NCI-H69 (cell line): Measurements from ENCODE around the gene UNC93B1.
A peak's percentile ranks its signal among the peaks of the same experiment; 100 is the strongest.

Source experiments
- DNase-seq: peaks from one replicate; lab custom pipeline; 2025; lab: John Stamatoyannopoulos, UW

The UNC93B1 gene

DNA sequence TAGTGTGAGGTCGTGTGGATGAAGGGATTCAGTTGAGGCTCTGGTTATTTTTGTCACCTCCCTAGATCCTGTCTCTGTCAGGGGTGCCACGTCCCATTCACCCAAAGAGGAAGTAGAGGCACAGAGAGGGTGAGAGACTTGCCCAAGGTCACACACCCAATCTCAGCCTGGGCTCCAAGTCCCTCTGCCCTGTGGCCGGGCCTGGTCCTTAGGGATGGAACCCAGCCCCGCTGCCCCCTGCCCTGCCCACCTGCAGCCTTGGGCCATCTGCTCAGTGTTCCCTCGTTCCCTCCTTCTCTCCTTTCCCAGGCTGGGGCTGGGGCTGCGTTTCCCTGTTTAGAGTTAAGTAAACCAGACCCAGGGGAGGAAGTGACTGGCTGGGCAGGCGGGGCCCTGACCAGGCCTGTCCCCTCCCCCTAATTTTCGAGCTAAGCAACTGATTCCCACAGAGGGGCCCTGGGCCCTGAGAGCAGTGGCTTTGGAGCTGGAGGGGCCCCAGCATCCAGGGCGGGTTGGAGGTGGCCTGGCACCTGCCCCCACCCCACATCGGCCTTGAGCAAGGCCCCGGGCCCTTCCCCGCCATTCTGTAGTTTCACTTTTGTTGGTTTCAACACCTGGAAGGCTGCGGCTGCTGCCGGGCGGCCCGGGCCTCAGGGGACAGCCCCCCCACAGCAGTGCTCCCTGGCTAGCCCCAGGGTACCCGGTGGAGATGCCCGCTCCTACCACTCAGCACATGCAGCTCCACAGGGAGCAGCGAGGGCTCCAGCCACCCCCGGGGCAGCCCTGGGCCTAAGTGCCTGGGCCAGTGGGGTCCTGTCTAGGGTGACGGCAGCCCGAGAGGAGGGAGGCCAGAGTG, 36.4 kb upstream of the UNC93B1 start:
- DNase-seq: peak; percentile 73

DNA sequence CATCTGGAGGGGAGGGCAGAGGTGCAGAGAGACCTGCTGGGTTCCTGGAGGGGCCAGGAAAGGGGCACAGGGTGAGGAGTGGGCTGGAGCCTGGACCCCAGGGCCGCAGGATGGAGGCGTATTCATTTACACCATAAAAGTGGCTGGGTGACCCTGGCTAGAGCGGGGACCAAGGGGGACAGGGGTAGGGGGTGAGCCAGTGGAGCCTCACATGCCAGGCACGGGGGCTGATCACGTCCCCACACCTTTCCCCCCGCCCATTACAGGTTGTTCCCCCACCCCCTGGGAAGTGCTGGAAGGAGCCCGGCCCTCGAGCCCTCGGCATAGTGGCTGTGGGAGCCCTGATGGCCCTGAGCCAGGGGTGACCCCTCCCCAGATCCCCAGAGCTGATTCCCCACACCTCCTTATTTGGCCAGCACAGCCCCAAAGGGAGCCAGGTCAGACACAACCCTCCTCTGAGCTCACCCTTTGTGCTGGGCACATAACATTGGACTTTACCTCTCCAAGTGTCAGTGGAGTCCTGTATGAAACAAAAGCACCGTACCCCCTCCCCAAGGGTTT, 35.7 kb upstream of the UNC93B1 start:
- no peak for DNase-seq

DNA sequence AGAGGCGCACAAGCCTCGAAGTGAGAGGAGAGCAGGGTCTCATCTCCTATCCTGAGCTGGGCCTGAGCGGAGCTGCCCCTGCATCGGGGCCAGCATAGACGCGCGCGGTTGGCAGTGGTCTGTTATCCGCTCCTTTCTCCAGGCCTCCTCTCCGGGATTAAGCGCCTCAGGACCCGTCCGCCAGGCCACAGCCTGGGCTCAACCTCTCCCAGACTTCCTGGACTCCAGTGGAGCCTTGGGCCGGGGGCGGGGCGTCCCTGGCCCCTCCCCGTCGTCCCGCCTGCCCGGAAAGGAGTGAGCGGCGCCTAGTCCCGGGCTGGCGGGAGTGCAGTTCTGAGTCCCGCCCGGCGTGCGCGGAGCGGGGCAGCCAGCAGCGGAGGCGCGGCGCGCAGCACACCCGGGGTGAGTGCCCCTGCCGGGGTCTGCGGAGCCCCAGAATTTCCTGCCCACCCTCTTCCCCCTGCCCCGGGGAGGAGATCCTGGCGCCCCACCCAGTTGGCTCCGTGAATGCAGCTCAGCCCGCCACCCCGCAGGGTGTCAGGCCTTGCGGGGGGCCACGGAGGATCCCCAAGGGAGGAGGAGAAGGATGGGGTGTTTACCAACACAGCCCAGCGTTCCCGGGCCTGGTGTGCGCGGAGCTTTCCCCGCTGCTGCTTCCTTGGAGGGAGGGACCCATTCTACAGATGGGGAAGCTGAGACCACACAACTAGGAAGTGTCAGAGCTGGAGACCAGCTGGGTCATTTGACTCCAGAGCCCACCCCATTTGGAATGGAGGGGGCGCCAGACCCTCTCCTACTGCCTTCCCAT, 35.0 kb upstream of the UNC93B1 start, which contains the start of gene TCIRG1:
Gene TCIRG1 (plus strand): TSS at position 308 of the 808 bp plus-strand sequence. CDS start 2,247 bp downstream, outside the sequence.
- peak; percentile 74 for DNase-seq

DNA sequence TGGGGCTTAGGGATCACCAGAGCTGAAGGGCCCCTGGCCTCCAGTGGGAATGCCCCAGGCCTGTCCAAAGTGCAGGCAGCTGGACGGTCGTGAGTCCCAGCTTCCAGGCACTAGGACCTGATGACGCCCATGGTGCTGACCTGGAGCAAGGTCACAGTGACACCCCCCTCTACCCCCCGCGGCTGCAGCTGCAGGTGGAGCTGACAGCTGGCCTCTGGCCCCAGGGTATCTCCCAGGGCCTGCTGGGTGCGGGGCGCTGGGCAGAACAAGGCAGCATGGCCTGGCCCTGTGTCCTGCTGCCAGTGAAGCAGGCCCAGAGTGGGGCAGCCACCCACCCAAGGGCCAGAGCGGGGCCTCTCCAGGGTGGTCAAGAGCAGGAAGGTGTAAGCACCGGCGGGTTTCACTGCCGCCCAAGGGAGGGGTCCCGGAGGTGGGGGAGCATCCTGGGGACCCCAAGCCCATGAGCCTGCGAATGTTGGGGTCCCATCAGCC, 34.4 kb upstream of the UNC93B1 start:
- peak; percentile 45 for DNase-seq

DNA sequence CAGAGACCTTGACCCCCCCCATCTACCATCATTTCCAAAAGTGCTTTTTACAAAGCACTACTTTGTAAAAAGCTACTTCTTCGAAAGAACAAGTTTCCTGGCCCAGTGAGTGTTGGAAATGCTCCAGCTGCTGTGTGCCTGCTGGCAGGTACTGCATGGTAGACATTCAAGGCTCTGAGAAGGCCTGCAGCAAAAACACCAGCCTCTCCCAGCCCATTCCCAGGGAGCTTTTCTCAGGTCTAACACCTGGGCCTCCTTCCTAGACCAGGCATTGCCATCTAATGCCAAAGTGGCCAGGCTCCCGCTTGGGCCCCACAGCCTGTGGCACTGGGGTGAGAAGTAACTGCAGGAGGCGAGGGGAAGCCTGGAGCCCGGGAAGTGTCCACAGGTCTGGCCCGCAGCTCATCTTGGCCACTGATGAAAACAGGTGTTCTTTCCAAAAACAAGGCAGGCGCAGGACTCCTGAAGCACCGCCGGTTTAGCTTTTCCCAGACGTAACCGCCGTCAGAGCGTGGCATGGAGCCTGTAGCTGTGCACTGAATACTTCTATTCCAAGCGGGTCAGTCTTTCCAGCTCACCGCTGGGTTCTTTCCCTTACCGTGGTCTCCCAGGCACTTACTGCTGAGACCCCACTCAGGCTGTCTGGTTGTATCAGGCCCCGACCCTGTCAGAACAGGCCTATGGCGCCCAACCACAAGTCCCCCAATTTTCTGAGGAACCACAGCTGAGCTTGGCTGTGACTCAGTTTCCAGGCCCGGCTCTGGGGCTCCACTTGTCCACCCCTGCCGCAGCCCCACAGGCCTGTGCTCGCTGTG, 33.7 kb upstream of the UNC93B1 start:
- peak; percentile 24 for DNase-seq

DNA sequence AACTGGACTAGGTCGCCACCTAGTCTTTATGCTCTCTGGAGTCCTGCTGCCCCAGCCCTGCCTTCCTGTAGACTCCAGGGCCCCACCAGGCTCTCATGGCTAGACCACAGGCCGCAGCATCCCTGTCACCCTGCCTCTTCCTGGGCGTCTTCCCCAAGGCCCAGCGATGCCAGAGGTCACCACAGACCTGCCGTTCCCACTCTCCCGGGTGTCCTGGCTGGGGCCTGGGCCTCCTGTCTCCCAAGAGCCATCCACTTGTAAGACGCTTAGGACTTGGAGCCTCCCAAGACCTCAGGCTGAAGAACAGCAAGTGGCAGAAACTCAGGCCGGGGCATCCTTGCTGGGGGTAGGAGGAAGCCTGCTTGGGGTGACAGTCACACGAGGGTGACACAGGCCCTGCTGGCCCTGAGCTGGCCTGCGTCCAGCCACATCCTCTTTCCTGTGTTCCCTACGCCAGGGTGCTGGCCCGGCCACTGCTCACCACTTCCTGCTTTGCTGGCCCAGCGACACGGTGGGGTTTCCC, 32.9 kb upstream of the UNC93B1 start:
- DNase-seq: no peak

DNA sequence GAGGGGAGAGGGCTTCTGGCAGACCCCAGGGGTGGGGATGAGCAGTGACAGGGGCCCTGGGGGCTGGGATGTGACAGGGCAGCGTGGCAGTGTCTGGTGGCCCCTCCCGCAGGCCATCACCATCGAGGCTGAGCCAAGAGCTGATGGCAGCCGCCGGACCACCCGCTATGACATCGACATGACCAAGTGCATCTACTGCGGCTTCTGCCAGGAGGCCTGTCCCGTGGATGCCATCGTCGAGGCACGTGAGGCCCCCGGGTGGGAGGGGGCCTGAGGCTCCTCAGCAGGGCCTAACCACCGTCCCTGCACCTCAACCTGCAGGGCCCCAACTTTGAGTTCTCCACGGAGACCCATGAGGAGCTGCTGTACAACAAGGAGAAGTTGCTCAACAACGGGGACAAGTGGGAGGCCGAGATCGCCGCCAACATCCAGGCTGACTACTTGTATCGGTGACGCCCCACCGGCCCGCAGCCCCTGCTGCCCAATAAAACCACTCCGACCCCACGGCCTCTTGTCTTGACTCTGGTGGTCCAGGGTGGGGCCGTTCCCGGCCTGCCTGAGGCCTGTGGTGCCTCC, 32.3 kb upstream of the UNC93B1 start:
- no peak for DNase-seq

DNA sequence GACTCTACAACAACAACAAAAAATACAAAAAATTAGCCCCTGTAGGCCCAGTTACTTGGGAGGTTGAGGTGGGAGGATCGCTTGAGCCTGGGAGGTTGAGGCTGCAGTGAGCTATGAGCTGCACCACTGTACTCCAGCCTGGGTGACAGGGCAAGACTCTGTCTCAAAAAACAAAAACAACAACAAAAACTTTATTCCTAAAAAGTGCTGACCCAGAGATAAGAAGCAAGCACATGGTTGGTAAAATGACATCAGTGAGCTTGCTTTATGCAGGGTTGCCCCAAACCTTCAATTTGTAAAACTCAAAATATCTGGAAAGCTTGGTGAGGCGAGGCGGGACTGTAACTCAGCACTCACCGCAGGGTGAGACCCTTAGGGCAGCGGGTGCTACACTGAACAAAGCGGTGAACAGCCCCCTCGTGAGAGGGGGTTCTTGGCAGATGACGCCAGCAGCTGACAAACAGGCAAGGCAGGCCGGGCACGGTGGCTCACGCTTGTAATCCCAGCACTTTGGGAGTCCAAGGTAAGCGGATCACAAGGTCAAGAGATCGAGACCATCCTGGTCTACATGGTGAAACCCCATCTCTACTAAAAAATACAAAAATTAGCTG, 31.5 kb upstream of the UNC93B1 start:
- no peak for DNase-seq

DNA sequence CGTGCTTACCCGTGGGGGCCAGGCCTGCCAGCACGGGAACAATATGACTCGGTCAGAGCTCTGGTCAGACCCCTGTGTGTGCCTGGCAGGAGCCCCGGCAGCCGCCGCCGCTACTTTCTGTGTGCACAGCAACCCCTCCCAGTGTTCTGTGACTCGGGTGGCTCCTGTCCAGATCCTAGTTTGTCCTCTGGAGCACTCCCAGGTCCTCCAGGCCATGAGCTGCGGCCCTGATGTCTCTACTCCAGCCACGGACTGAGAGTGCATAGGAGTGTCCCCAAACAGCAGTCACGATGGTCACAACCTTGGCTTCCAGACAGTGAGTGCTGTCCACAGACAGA, 29.8 kb upstream of the UNC93B1 start:
- DNase-seq: no peak

DNA sequence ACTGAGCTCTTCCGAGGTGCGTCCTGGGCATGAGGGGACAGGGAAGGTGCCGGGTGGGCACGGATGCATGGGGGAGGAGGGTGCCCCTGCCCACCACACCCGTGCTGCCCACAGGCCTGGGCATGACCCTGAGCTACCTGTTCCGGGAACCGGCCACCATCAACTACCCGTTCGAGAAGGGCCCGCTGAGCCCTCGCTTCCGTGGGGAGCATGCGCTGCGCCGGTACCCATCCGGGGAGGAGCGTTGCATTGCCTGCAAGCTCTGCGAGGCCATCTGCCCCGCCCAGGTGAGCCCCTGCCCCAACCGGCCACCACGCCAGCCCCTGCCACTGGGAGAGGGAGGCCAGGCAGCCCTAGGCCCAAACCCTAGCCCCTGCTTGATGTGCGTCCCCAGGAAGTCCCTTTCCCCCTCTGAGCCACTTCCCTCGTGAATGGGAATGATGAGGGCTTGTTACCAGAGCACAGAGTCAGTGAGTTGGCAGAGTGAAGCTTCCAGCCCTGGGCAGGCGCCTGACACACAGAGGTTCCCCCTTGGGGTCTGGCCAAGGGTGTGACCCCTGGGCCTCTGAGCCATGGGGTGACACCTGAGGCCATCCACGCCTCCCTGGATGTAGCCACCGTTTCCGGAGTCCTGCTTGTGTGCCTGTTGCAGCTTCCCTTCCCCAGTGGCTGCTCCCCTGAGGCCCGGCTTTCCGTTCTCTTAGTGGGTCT, 29.3 kb upstream of the UNC93B1 start:
- no peak for DNase-seq

DNA sequence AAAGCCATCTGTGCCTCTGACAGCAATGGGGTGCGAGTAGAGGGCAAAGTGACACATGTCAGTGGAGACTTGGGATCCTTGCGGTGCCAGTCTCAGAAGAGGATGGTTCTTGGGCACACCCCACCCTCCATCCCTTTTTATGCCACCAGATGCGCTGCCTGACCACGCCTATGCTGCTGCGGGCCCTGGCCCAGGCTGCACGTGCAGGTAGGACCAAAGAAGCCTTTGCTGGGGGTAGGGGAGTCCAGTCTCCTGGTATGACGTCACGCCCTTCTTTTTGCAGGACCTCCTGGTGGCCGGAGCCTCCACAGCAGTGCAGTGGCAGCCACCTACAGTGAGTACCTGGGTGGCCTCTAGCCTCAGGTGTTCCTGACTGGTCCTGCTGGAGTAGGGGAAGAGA, 28.1 kb upstream of the UNC93B1 start:
- DNase-seq: no peak

DNA sequence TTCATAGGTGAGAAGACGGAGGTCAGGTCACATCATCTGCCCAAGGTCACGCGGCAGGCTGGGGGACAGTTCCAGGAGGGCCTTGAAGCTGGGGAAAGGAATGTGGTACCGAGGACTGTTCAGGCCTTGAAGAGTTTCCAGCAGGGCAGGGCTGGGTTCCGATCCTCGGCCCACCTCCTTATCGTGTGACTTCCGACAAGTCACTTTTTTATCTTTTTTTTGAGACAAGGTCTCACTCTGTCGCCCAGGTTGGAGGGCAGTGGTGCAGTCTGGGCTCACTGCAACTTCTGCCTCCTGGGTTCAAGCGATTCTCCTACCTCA, 27.2 kb upstream of the UNC93B1 start:
- no peak for DNase-seq

DNA sequence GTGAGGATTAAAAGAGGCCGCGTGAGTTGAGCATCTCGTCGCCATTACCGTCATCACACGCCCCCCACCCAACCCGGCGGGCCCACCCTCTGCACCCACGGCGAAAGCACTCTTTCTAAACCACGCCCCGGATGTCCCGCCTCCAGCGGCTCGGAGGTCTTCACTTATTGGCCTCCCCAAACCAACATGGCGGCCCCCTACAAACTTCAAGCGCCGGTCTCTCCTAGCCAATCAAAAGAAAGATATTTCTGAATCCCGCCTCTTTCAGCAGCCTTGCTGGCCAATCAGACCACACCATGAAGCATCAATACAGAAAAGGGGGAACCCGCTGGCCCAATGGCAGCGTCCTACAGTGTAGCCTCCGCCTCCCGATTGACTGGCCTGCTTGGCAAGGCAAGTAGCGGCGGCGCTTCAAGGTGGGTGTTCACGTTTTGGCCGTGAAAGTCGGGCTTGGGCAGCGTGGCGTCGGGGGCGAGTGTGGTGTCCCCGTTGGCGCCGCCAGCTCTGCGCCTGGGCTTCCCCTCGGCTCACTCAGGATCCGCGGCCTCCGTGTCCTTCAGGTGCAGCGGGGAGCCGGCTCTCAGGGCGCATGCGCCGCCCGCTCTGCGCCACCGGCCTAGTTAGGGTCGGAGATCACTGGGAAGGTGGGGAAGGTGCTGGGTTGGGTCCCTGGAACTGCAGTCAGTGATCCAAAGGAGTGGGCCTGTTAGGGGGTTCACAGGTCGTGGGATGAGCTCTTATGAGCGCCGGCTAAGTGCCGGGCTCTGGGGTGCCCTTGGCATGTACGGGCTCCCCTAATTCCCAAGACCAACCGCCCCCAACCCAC, 26.6 kb upstream of the UNC93B1 start, which contains the start of gene NDUFS8:
Gene NDUFS8 (plus strand): TSS at position 364 of the 826 bp plus-strand sequence. CDS start 1,471 bp downstream, outside the sequence.
- peak; percentile 99 for DNase-seq

DNA sequence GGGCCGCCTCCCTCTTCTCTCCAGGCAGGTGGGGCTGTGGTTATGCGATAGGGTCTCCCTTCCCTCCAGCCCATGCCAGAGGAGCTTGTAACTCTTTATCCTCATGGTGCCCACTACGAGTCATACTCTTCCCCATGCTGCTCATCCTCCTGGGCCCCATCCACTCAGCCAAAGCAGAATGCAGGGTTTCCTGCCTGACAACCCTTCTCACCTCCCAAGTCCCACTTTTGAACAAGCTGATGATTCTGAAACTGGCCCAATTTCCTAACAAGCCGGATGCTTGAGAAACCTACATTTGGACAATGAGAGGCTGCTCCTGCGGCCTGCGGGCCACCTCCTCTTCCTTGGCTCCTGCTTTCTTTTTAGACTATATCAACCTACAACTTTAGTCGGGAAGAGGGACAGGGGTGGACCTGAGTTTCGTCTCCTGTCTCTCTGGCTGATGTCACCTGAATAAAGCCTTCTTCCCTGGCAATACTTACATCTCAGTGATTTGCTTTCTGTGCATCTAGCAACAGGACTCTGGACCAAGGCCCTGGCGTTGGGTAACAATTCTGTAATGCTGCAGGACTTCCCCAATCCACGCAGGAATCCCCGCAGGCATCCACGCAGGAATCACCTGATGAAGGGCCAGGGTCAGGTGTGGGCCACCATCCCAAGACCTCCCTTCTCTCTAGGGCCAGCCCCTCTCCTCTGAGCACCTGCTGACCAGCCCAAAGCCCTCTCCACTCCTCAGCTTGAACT, 25.1 kb upstream of the UNC93B1 start:
- no peak for DNase-seq

DNA sequence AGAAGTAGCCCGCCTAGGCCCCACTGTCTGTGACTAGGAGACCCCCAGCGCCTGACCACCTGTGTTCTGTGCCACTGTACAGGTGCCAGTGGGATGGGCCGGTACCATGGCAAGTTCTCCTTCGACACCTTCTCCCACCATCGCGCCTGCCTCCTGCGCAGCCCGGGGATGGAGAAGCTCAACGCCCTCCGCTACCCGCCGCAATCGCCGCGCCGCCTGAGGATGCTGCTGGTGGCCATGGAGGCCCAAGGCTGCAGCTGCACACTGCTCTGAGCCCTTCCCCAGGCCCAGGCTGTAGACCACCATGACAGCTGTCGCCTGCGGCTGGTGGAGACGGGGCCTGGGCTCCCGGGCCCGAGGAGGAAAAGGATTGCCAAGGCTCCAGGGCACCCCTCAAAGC, 23.8 kb upstream of the UNC93B1 start:
- no peak for DNase-seq

DNA sequence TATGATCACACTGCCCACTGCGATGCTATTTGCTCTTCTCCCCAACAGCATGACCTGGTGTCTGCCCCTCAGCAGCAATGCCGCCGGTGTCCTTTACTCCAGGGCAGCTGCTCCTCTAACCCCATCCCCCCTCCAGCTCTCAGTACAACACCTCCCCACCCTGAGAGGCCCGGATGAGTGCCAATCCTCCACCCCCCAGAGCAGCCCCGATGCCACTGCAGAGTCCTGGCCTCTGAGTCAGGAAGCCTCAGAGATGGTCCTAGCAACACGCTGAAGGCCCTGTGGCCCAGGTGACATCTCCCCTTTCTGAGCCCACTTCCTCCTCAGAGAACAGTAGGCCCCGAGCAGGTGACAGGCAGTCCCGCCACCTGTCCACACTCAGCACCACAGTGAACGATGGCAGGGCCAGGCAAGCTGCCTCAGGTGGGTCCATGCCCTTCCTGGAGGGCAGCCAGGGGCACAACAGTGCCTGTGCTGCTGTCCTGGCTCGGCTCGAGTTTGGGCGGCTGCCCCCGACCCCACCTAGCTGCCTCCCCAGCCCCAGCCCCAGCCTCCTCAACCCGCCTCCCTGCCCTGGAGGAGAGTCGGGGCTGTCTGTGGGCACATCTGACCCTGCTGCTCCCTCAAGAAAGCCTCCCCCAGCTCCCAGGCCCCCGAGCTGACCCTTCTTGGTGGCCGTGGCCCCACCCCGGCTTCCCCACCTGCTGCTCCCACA, 22.7 kb upstream of the UNC93B1 start:
- no peak for DNase-seq

DNA sequence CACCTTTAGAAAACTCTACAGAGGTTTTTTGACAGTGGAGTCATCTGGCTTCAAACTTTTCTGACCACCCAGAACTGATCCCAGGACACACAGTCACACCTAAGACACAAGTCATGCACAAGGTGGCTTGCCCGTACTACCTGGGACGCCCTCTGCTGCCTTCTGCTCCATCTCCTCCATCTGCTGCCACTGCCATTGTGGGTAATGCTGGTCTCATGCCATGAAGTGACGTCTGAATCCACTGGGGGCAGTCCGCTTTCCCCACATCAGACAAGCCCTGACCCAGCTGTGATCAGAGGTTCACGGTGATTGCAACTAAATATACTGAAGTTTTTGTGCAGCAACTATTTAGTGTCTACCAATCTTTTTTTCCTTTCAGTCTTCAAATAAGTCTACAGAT, 21.1 kb upstream of the UNC93B1 start:
- DNase-seq: no peak

DNA sequence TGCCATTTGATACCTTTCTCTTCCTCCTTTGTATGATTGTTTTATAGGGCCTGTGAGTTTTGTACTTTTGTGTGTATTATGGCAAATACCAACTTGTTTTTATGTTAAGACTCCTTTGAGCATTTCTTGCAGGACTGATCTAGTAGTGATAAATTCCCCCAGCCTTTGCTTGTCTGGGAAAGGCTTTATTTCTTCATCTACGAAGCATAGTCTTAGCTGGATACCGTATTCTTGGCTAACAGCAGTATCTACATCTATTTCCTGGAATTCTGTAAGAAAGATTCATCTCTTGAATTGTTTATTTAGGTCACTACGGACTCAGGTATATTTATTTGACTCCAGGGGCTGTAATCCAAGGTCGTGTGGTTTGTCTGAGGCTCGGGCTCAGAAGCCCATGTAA, 20.6 kb upstream of the UNC93B1 start:
- DNase-seq: no peak
